Neural progenitor cell (in vitro differentiated cells): Measurements from ENCODE around the gene C11orf65. TPM values are rescaled to one million over a fixed set of nuclear protein-coding genes. Genes with fewer than 3 reads are reported as not detected.

Experiments used
- DNase-seq: peaks from one replicate; pipeline ENCODE4 v3.0.0-alpha.2; 2016; ENCODE audit warnings: low spot score
- H2AFZ ChIP-seq: fragments of 200-600 bp; sonication (generic); replicated peaks from 2 replicates; pipeline ENCODE4 v1.6.1; 2016; ENCODE audit warnings: antibody characterized with exemption
- H3F3A ChIP-seq: fragments of 200-600 bp; sonication (generic); 2 replicates; pipeline ENCODE4 v1.6.1; 2016; ENCODE audit warnings: antibody characterized with exemption, low read depth
- H3K27ac ChIP-seq: fragments of 200-600 bp; sonication (generic); 2 replicates; pipeline ENCODE4 v1.5.1; 2016; ENCODE audit warnings: mild to moderate bottlenecking
- H3K27me3 ChIP-seq: fragments of 200-600 bp; sonication (generic); 2 replicates; pipeline ENCODE4 v1.6.1; 2016; ENCODE audit warnings: mild to moderate bottlenecking, moderate library complexity
- H3K36me3 ChIP-seq: fragments of 200-600 bp; sonication (generic); 2 replicates; pipeline ENCODE4 v1.5.1; 2016
- H3K4me1 ChIP-seq: fragments of 200-600 bp; sonication (generic); 2 replicates; pipeline ENCODE4 v1.6.1; 2016; ENCODE audit warnings: mixed run types
- H3K4me2 ChIP-seq: fragments of 200-600 bp; sonication (generic); 2 replicates; pipeline ENCODE4 v1.6.1; 2016
- H3K4me3 ChIP-seq: fragments of 200-600 bp; sonication (generic); 2 replicates; pipeline ENCODE4 v1.5.1; 2016
- H3K79me2 ChIP-seq: fragments of 200-600 bp; sonication (generic); 2 replicates; pipeline ENCODE4 v1.6.1; 2016; ENCODE audit warnings: low read depth
- H3K9ac ChIP-seq: fragments of 200-600 bp; sonication (generic); 2 replicates; pipeline ENCODE4 v1.6.1; 2016
- H3K9me3 ChIP-seq: fragments of 200-600 bp; sonication (generic); 2 replicates; pipeline ENCODE4 v1.5.1; 2016; ENCODE audit warnings: low read depth
- H4K20me1 ChIP-seq: fragments of 200-600 bp; sonication (generic); 2 replicates; pipeline ENCODE4 v1.6.1; 2016; ENCODE audit warnings: low read depth
- H3K27ac Mint-ChIP-seq: 3 replicates; pipeline ENCODE4 v1.8.0; 2021; ENCODE audit warnings: mixed read lengths
- H3K27me3 Mint-ChIP-seq: 2 replicates; pipeline ENCODE4 v1.8.0; 2022; ENCODE audit warnings: low read depth, mild to moderate bottlenecking, inconsistent platforms, moderate library complexity, mixed read lengths; ENCODE audit not compliant: insufficient read depth
- H3K36me3 Mint-ChIP-seq: 3 replicates; pipeline ENCODE4 v1.8.0; 2021; ENCODE audit warnings: mixed read lengths
- H3K4me1 Mint-ChIP-seq: 3 replicates; pipeline ENCODE4 v1.8.0; 2021; ENCODE audit warnings: mixed read lengths
- H3K4me3 Mint-ChIP-seq: 3 replicates; pipeline ENCODE4 v1.8.0; 2021; ENCODE audit warnings: mild to moderate bottlenecking, moderate library complexity, mixed read lengths
- H3K9me3 Mint-ChIP-seq: 3 replicates; pipeline ENCODE4 v1.8.0; 2020; ENCODE audit warnings: mixed read lengths
- CTCF ChIP-seq: fragments of 200-600 bp; sonication (generic); IDR thresholded peaks from 2 replicates; pipeline ENCODE4 v1.5.1; 2017; ENCODE audit warnings: antibody characterized with exemption, mild to moderate bottlenecking
- EZH2 ChIP-seq: fragments of 200-600 bp; sonication (generic); IDR thresholded peaks from 2 replicates; pipeline ENCODE4 v1.6.1; 2017; ENCODE audit warnings: antibody characterized with exemption, mild to moderate bottlenecking, moderate library complexity
- EZH2phosphoT487 ChIP-seq: fragments of 200-600 bp; sonication (generic); IDR thresholded peaks from 2 replicates; pipeline ENCODE4 v1.6.1; 2017; ENCODE audit warnings: antibody characterized with exemption
- total RNA-seq: library from RNA; depleted of rRNA; stranded (reverse); fragments of >200 nt; gene quantifications from 2 replicates; pipeline ENCODE4 v1.2.3, GENCODE V29; 2015; ENCODE audit warnings: low replicate concordance

The C11orf65 gene
- total RNA-seq, 1 donor from 2014 or later, result 11.4 TPM

GRCh38 chr11:108370315-108370714 is 97.0 kb downstream of the C11orf65 start:
- Histone ChIP-seq H3K4me2 (no peak overlapping the region), H3K9ac (no peak overlapping the region), H2AFZ (no peak overlapping the region), H4K20me1 (no peaks in the 10 kb centered on the region), H3K9me3 (no peaks in the 10 kb centered on the region), H3K27ac (no peak overlapping the region), H3F3A (no peaks in the 10 kb centered on the region), H3K27me3 (no peaks in the 10 kb centered on the region), H3K4me3 (no peak overlapping the region), H3K4me1 (no peaks in the 10 kb centered on the region), H3K36me3 (no peaks in the 10 kb centered on the region), H3K79me2 (no peaks in the 10 kb centered on the region)
- Mint-ChIP-seq H3K27ac (no peak overlapping the region), H3K4me1 (no peaks in the 10 kb centered on the region), H3K4me3 (no peak overlapping the region), H3K9me3 (peaks cover 7% of the 10 kb centered on the region), H3K36me3 (peaks cover 8% of the 10 kb centered on the region), H3K27me3 (no peaks in the 10 kb centered on the region)
- no peak for TF ChIP-seq CTCF
- no peak for TF ChIP-seq EZH2phosphoT487
- TF ChIP-seq EZH2, result no peak
- DNase-seq, result no peak

- no peaks in the 10 kb centered on the region for H3K9me3 ChIP-seq
- no peak overlapping the region for H3K4me2 ChIP-seq
- Mint-ChIP-seq H3K9me3 (peaks cover 6% of the 10 kb centered on the region), H3K4me3 (no peak overlapping the region), H3K27me3 (no peaks in the 10 kb centered on the region), H3K4me1 (no peaks in the 10 kb centered on the region), H3K27ac (no peak overlapping the region), H3K36me3 (peaks cover 10% of the 10 kb centered on the region)
- H2AFZ ChIP-seq, result no peak overlapping the region
- DNase-seq, result no peak
- no peak overlapping the region for H3K9ac ChIP-seq
- H3K27ac ChIP-seq, result no peak overlapping the region
- H3K27me3 ChIP-seq, result no peaks in the 10 kb centered on the region
- TF ChIP-seq EZH2, result no peak
- TF ChIP-seq CTCF, result no peak
- TF ChIP-seq EZH2phosphoT487, result no peak
- no peaks in the 10 kb centered on the region for H4K20me1 ChIP-seq
- no peaks in the 10 kb centered on the region for H3K4me1 ChIP-seq
- no peaks in the 10 kb centered on the region for H3K36me3 ChIP-seq
- H3K4me3 ChIP-seq, result no peak overlapping the region
- no peaks in the 10 kb centered on the region for H3F3A ChIP-seq
- H3K79me2 ChIP-seq, result no peaks in the 10 kb centered on the region
Measured at GRCh38 chr11:108369064-108369463, 98.3 kb downstream of the C11orf65 start.

GRCh38 chr11:108368134-108368533 is 99.2 kb downstream of the C11orf65 start:
- H3K4me1 ChIP-seq, result no peaks in the 10 kb centered on the region
- Mint-ChIP-seq H3K27me3 (no peaks in the 10 kb centered on the region), H3K27ac (no peak overlapping the region), H3K9me3 (peaks cover 2% of the 10 kb centered on the region), H3K4me3 (no peak overlapping the region), H3K36me3 (peaks cover 8% of the 10 kb centered on the region), H3K4me1 (no peaks in the 10 kb centered on the region)
- no peaks in the 10 kb centered on the region for H3K27me3 ChIP-seq
- H3K27ac ChIP-seq, result no peak overlapping the region
- no peaks in the 10 kb centered on the region for H3K9me3 ChIP-seq
- H3K4me3 ChIP-seq, result no peak overlapping the region
- no peak overlapping the region for H3K9ac ChIP-seq
- H3F3A ChIP-seq, result no peaks in the 10 kb centered on the region
- H3K36me3 ChIP-seq, result no peaks in the 10 kb centered on the region
- no peaks in the 10 kb centered on the region for H3K79me2 ChIP-seq
- no peaks in the 10 kb centered on the region for H4K20me1 ChIP-seq
- TF ChIP-seq EZH2phosphoT487 (no peak), EZH2 (no peak), CTCF (no peak)
- no peak overlapping the region for H3K4me2 ChIP-seq
- no peak overlapping the region for H2AFZ ChIP-seq
- DNase-seq, result no peak

- Histone ChIP-seq H3K4me1 (no peaks in the 10 kb centered on the region), H3K27me3 (no peaks in the 10 kb centered on the region), H3F3A (no peaks in the 10 kb centered on the region), H3K36me3 (no peaks in the 10 kb centered on the region), H3K9me3 (no peaks in the 10 kb centered on the region), H3K4me2 (no peak overlapping the region), H4K20me1 (no peaks in the 10 kb centered on the region), H3K9ac (no peak overlapping the region), H2AFZ (no peak overlapping the region), H3K79me2 (no peaks in the 10 kb centered on the region), H3K27ac (no peak overlapping the region), H3K4me3 (no peak overlapping the region)
- peaks cover 5% of the 10 kb centered on the region for H3K9me3 Mint-ChIP-seq
- peaks cover 8% of the 10 kb centered on the region for H3K36me3 Mint-ChIP-seq
- DNase-seq, result no peak
- H3K27me3 Mint-ChIP-seq, result no peaks in the 10 kb centered on the region
- no peaks in the 10 kb centered on the region for H3K4me1 Mint-ChIP-seq
- TF ChIP-seq EZH2phosphoT487 (no peak), EZH2 (no peak), CTCF (no peak)
- no peak overlapping the region for H3K27ac Mint-ChIP-seq
- no peak overlapping the region for H3K4me3 Mint-ChIP-seq
Measured at GRCh38 chr11:108364159-108364558, 103.2 kb downstream of the C11orf65 start.
